Measurements from ENCODE around the gene CCDC121.
A peak's percentile ranks its signal among the peaks of the same experiment; 100 is the strongest.

CCDC121 gene

DNA sequence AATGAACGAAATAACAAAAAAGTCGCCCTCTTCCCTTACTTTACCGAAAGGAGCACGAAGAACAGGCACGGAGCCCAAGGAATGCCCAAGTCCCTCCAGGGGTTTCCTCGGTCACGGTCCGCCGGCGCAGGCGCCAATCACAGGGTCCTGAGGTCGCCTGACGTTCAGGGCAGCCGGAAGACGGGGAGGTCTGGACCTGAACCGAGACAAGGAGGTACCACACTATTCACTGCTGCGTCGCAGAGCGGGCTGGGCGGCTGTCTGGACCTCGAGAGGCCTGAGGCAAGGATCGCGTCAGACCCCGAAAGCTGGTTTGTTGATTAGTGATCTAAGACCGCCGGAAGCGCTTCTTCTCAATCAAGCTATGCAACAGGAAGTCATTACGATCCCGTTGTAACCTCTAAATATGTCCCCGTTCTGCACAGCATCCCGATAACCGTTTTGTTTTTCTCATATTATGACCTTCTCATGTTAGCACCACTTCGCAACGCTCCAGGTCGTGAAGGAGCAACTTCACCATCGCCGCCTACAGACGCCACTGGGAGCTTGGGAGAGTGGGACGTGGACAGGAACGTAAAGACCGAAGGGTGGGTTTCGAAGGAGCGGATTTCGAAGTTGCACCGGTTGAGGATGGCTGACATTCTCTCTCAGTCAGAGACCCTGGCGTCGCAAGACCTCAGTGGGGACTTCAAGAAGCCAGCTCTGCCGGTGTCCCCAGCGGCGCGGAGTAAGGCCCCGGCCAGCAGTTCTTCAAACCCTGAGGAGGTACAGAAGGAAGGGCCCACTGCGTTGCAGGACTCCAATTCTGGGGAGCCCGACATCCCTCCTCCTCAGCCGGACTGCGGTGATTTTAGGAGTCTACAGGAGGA, 34.7 kb upstream of the CCDC121 start, which contains the start of the genes SLC4A1AP and SUPT7L (continued):
- no peak for TF ChIP-seq ZNF626 (tag by site-specific recombination; IDR thresholded peaks at IDR 0.05)
- TF ChIP-seq ZNF138 (tag by site-specific recombination; IDR thresholded peaks at IDR 0.05; ENCODE audit: borderline replicate concordance): peak; percentile 42; the same call in 1 of the 2 replicates
- no peak for TF ChIP-seq ZNF654 (tag by site-specific recombination; IDR thresholded peaks at IDR 0.05; ENCODE audit: low read depth)
- peak; percentile 74 for TF ChIP-seq SP2 (tag by site-specific recombination; IDR thresholded peaks at IDR 0.05)
- no peak for TF ChIP-seq GLI2 (tag by site-specific recombination; IDR thresholded peaks at IDR 0.05; ENCODE audit: borderline replicate concordance, low read depth)
- TF ChIP-seq, protein P1, sequence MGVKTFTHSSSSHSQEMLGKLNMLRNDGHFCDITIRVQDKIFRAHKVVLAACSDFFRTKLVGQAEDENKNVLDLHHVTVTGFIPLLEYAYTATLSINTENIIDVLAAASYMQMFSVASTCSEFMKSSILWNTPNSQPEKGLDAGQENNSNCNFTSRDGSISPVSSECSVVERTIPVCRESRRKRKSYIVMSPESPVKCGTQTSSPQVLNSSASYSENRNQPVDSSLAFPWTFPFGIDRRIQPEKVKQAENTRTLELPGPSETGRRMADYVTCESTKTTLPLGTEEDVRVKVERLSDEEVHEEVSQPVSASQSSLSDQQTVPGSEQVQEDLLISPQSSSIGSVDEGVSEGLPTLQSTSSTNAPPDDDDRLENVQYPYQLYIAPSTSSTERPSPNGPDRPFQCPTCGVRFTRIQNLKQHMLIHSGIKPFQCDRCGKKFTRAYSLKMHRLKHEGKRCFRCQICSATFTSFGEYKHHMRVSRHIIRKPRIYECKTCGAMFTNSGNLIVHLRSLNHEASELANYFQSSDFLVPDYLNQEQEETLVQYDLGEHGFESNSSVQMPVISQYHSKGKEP (tag by site-specific recombination; IDR thresholded peaks at IDR 0.05): no peak
- TF ChIP-seq ZNF404 (tag by site-specific recombination; IDR thresholded peaks at IDR 0.05): no peak
- TF ChIP-seq ZFP69B (tag by site-specific recombination; IDR thresholded peaks at IDR 0.05): peak; percentile 87
- no peak for TF ChIP-seq ZNF677 (tag by site-specific recombination; IDR thresholded peaks at IDR 0.05)
- TF ChIP-seq ZFHX2 (tag by site-specific recombination; conservative IDR thresholded peaks at IDR 0.05): peak; percentile 26; the same call in 1 of the 2 replicates
- TF ChIP-seq ZNF394 (tag by site-specific recombination; IDR thresholded peaks at IDR 0.05; ENCODE audit: borderline replicate concordance): peak; percentile 84; the same call in 1 of the 2 replicates
- TF ChIP-seq ZBTB48 (tag by site-specific recombination; IDR thresholded peaks at IDR 0.05): no peak
- peak; percentile 86 for TF ChIP-seq KLF7 (tag by site-specific recombination; IDR thresholded peaks at IDR 0.05; ENCODE audit: borderline replicate concordance)
- no peak for TF ChIP-seq ZNF521 (tag by site-specific recombination; IDR thresholded peaks at IDR 0.05)
- TF ChIP-seq ZNF302 (tag by site-specific recombination; IDR thresholded peaks at IDR 0.05; ENCODE audit: low read depth): 0 out of 2 replicates have a peak, but pooled peaks have one; percentile 49
- TF ChIP-seq MYNN (tag by site-specific recombination; IDR thresholded peaks at IDR 0.05; ENCODE audit: borderline replicate concordance): peak; percentile 70; the same call in 1 of the 2 replicates
- TF ChIP-seq ZNF561 (tag by site-specific recombination; IDR thresholded peaks at IDR 0.05; ENCODE audit: borderline replicate concordance): peak; percentile 90
- TF ChIP-seq ZNF544 (tag by site-specific recombination; IDR thresholded peaks at IDR 0.05): no peak
- TF ChIP-seq, protein P2, sequence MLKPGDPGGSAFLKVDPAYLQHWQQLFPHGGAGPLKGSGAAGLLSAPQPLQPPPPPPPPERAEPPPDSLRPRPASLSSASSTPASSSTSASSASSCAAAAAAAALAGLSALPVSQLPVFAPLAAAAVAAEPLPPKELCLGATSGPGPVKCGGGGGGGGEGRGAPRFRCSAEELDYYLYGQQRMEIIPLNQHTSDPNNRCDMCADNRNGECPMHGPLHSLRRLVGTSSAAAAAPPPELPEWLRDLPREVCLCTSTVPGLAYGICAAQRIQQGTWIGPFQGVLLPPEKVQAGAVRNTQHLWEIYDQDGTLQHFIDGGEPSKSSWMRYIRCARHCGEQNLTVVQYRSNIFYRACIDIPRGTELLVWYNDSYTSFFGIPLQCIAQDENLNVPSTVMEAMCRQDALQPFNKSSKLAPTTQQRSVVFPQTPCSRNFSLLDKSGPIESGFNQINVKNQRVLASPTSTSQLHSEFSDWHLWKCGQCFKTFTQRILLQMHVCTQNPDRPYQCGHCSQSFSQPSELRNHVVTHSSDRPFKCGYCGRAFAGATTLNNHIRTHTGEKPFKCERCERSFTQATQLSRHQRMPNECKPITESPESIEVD (tag by site-specific recombination; IDR thresholded peaks at IDR 0.05): no peak
- TF ChIP-seq HOXA7 (CRISPR knock-in tag; IDR thresholded peaks at IDR 0.05; ENCODE audit: borderline replicate concordance): no peak
- no peak for TF ChIP-seq ZNF701 (tag by site-specific recombination; IDR thresholded peaks at IDR 0.05)
- TF ChIP-seq, protein P3, sequence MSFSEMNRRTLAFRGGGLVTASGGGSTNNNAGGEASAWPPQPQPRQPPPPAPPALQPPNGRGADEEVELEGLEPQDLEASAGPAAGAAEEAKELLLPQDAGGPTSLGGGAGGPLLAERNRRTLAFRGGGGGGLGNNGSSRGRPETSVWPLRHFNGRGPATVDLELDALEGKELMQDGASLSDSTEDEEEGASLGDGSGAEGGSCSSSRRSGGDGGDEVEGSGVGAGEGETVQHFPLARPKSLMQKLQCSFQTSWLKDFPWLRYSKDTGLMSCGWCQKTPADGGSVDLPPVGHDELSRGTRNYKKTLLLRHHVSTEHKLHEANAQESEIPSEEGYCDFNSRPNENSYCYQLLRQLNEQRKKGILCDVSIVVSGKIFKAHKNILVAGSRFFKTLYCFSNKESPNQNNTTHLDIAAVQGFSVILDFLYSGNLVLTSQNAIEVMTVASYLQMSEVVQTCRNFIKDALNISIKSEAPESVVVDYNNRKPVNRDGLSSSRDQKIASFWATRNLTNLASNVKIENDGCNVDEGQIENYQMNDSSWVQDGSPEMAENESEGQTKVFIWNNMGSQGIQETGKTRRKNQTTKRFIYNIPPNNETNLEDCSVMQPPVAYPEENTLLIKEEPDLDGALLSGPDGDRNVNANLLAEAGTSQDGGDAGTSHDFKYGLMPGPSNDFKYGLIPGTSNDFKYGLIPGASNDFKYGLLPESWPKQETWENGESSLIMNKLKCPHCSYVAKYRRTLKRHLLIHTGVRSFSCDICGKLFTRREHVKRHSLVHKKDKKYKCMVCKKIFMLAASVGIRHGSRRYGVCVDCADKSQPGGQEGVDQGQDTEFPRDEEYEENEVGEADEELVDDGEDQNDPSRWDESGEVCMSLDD (tag by site-specific recombination; IDR thresholded peaks at IDR 0.05): no peak
- no peak for TF ChIP-seq ZNF37A (tag by site-specific recombination; IDR thresholded peaks at IDR 0.05)
- no peak for TF ChIP-seq ZNF169 (tag by site-specific recombination; IDR thresholded peaks at IDR 0.05)
- TF ChIP-seq ZNF10 (tag by site-specific recombination; IDR thresholded peaks at IDR 0.05): peak; percentile 62; the same call in 1 of the 2 replicates
- TF ChIP-seq ZNF600 (tag by site-specific recombination; IDR thresholded peaks at IDR 0.05): peak; percentile 99
- peak; percentile 80; the same call in 1 of the 2 replicates for TF ChIP-seq ZBTB7A (tag by site-specific recombination; IDR thresholded peaks at IDR 0.05; ENCODE audit: low read depth)
- no peak for TF ChIP-seq ZNF121 (tag by site-specific recombination; IDR thresholded peaks at IDR 0.05)
- TF ChIP-seq ZNF560 (tag by site-specific recombination; IDR thresholded peaks at IDR 0.05; ENCODE audit: borderline replicate concordance): no peak
- TF ChIP-seq WT1 (tag by site-specific recombination; IDR thresholded peaks at IDR 0.05): peak; percentile 13; the same call in 1 of the 2 replicates
- TF ChIP-seq, protein P4, sequence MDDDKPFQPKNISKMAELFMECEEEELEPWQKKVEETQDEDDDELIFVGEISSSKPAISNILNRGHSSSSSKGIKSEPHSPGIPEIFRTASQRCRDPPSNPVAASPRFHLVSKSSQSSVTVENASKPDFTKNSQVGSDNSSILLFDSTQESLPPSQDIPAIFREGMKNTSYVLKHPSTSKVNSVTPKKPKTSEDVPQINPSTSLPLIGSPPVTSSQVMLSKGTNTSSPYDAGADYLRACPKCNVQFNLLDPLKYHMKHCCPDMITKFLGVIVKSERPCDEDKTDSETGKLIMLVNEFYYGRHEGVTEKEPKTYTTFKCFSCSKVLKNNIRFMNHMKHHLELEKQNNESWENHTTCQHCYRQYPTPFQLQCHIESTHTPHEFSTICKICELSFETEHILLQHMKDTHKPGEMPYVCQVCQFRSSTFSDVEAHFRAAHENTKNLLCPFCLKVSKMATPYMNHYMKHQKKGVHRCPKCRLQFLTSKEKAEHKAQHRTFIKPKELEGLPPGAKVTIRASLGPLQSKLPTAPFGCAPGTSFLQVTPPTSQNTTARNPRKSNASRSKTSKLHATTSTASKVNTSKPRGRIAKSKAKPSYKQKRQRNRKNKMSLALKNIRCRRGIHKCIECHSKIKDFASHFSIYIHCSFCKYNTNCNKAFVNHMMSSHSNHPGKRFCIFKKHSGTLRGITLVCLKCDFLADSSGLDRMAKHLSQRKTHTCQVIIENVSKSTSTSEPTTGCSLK (tag by site-specific recombination; IDR thresholded peaks at IDR 0.05): no peak
- TF ChIP-seq ZNF747 (tag by site-specific recombination; IDR thresholded peaks at IDR 0.05): no peak
